GM12878 (cell line): ENCODE measurements around the gene MAGI1. TPM values are rescaled to one million over a fixed set of nuclear protein-coding genes. Genes with fewer than 3 reads are reported as not detected.

Experiments
- ATAC-seq: fragments of 200-7000 bp; cut with Tn5 transposase; 3 replicates; pipeline ENCODE4 v1.9.1; 2020; ENCODE audit warnings: mild to moderate bottlenecking, moderate library complexity
- BruUV-seq: library from RNA; stranded (reverse); fragments of 400-500 nt; replicated peaks from 2 replicates; lab custom pipeline; 2021; lab: Mats Ljungman, UMichigan
- CTCF ChIA-PET: fragments of 300-600 bp; sonication (Branson Sonifier 250); formaldehyde crosslinking; extraction: SDS; loops from one replicate; lab custom pipeline; 2021; ENCODE audit warnings: inconsistent platforms; lab: Yijun Ruan, JAX
- POLR2A ChIA-PET: fragments of 350-600 bp; formaldehyde crosslinking; extraction: SDS; loops from one replicate; lab custom pipeline; 2021; ENCODE audit warnings: inconsistent platforms; lab: Charles Lee
- RAD21 ChIA-PET: fragments of 300-600 bp; sonication (Branson Sonifier 250); formaldehyde crosslinking; loops from one replicate; lab custom pipeline; 2023; ENCODE audit warnings: antibody characterized with exemption; ENCODE audit not compliant: unreplicated experiment; lab: Charles Lee
- SMC1A ChIA-PET: fragments of 300-600 bp; sonication (Branson Sonifier 250); formaldehyde crosslinking; loops from one replicate; lab custom pipeline; 2023; ENCODE audit not compliant: unreplicated experiment, uncharacterized antibody; lab: Charles Lee
- DNase-seq: peaks from one replicate; pipeline ENCODE4 v3.0.0-alpha.2; 2011; ENCODE audit warnings: low read depth, low spot score
- FAIRE-seq: peaks from 3 replicates; lab custom pipeline; 2011; peaks lifted over from hg19 to GRCh38; lab: Jason Lieb, UNC
- H2AFZ ChIP-seq: 2 replicates; pipeline ENCODE4 v1.6.0; 2011; ENCODE audit warnings: low read depth, low read length, control low read depth; ENCODE audit not compliant: control insufficient read depth
- H3K27ac ChIP-seq: 2 replicates; pipeline ENCODE4 v1.5.1; 2011; ENCODE audit warnings: control low read depth; ENCODE audit not compliant: control insufficient read depth, insufficient read depth
- H3K27me3 ChIP-seq, 2 experiments: replicated peaks in 1 of 2; 2 replicates each; pipeline versions ENCODE4 v1.6.0 to v1.6.1; 2011; ENCODE audit warnings: low read length in 1 of 2; ENCODE audit not compliant: control insufficient read depth in 2 of 2, insufficient read depth in 2 of 2
- H3K36me3 ChIP-seq, 2 experiments: 2 replicates each; pipeline ENCODE4 v1.5.1; 2011; ENCODE audit warnings: low read length in 1 of 2; ENCODE audit not compliant: control insufficient read depth in 2 of 2, insufficient read depth in 2 of 2
- H3K4me1 ChIP-seq: 2 replicates; pipeline ENCODE4 v1.6.1; 2011; ENCODE audit warnings: mild to moderate bottlenecking, low read length, moderate library complexity, mixed read lengths; ENCODE audit not compliant: control insufficient read depth, insufficient read depth
- H3K4me2 ChIP-seq: 2 replicates; pipeline ENCODE4 v1.6.0; 2011; ENCODE audit warnings: control low read depth; ENCODE audit not compliant: control insufficient read depth, insufficient read depth
- H3K4me3 ChIP-seq: fragments of 200-600 bp; sonication (generic); 2 replicates; pipeline ENCODE4 v1.5.1; 2016
- H3K79me2 ChIP-seq: 2 replicates; pipeline ENCODE4 v1.6.0; 2011; ENCODE audit warnings: low read length; ENCODE audit not compliant: control insufficient read depth, insufficient read depth
- H3K9ac ChIP-seq: 2 replicates; pipeline ENCODE4 v1.8.0; 2011; ENCODE audit warnings: low read length, control low read depth, mixed read lengths; ENCODE audit not compliant: control insufficient read depth, insufficient read depth
- H3K9me3 ChIP-seq: replicated peaks from 3 replicates; pipeline ENCODE4 v1.5.1; 2011; ENCODE audit warnings: mild to moderate bottlenecking, low read length; ENCODE audit not compliant: control insufficient read depth, insufficient read depth
- H4K20me1 ChIP-seq: 2 replicates; pipeline ENCODE4 v1.6.0; 2011; ENCODE audit not compliant: control insufficient read depth, insufficient read depth
- BHLHE40 ChIP-seq, 2 experiments: fragments of 450-650 bp in 1 of 2; IDR thresholded peaks; 2 replicates each; pipeline ENCODE4 v1.6.1; 2011 to 2017; ENCODE audit warnings: low read depth in 2 of 2, borderline replicate concordance in 1 of 2, improper control_type of control experiment in 1 of 2, low read length in 1 of 2, mild to moderate bottlenecking in 1 of 2
- BMI1 ChIP-seq: fragments of 450-650 bp; IDR thresholded peaks from 2 replicates; pipeline ENCODE4 v1.6.1; 2016; ENCODE audit warnings: mild to moderate bottlenecking, moderate library complexity, borderline replicate concordance
- CBX3 ChIP-seq: fragments of 200-600 bp; sonication (generic); IDR thresholded peaks from 2 replicates; pipeline ENCODE4 v1.6.1; 2016; ENCODE audit warnings: low read depth, borderline replicate concordance
- DPF2 ChIP-seq: fragments of 450-650 bp; IDR thresholded peaks from 2 replicates; pipeline ENCODE4 v1.6.1; 2017; ENCODE audit warnings: mild to moderate bottlenecking
- ETV6 ChIP-seq, 2 experiments: fragments of 450-650 bp in 1 of 2; IDR thresholded peaks in 1 of 2; conservative IDR thresholded peaks in 1 of 2; 2 replicates each; pipeline ENCODE4 v1.6.1; 2014; ENCODE audit warnings: antibody characterized with exemption in 1 of 2, borderline replicate concordance in 1 of 2, low read depth in 1 of 2, mild to moderate bottlenecking in 1 of 2, moderate library complexity in 1 of 2
- FOS ChIP-seq: IDR thresholded peaks from 3 replicates; pipeline ENCODE4 v1.6.1; 2011; ENCODE audit warnings: borderline replicate concordance; ENCODE audit not compliant: insufficient read length; ENCODE audit errors: extremely low read depth
- SMAD5 ChIP-seq: IDR thresholded peaks from 2 replicates; pipeline ENCODE4 v1.6.1; 2016; ENCODE audit warnings: antibody characterized with exemption, low read depth
- STAT1 ChIP-seq: fragments of 450-650 bp; conservative IDR thresholded peaks from 2 replicates; pipeline ENCODE4 v1.6.1; 2014; ENCODE audit warnings: antibody characterized with exemption, mild to moderate bottlenecking
- ZZZ3 ChIP-seq: IDR thresholded peaks from 2 replicates; pipeline ENCODE4 v1.6.1; 2011; ENCODE audit warnings: low read depth; ENCODE audit not compliant: control insufficient read depth, insufficient read length
- WGBS: methylation state at CpG from one replicate; pipeline ENCODE4 v1.1.6; 2016; ENCODE audit warnings: low lambda C conversion rate; ENCODE audit not compliant: insufficient replicate concordance, insufficient coverage; ENCODE audit errors: missing lambda C conversion rate; 5-methylcytosine and 5-hydroxymethylcytosine counted together
- in situ Hi-C: fragments of 300-500 bp; cut with MboI; formaldehyde crosslinking; loops from 9 replicates; pipeline ENCODE4 v1.14.3; 2018; ENCODE audit warnings: mixed read lengths
- intact Hi-C: fragments of 100-400 bp; cut with micrococcal nuclease; formaldehyde crosslinking; loops from one replicate; pipeline ENCODE4 v1.14.2; 2022; ENCODE audit not compliant: unreplicated experiment
- polyA plus RNA-seq, 11 experiments: library from polyadenylated mRNA; depleted of rRNA in 4 of 11; unstranded in 6 of 11; stranded (reverse) in 5 of 11; fragments of >200 nt; fragmentation: Nextera tagmentation in 4 of 11; fragmentation: Illumina TruSeq in 1 of 11; extraction: Ambion mirVana in 4 of 11; extraction: Trizol in 1 of 11; gene quantifications; 1 replicate in 1 of 11; 2 replicates in 10 of 11; pipeline versions ENCODE4 v1.2.1 to v1.2.3, GENCODE V29; 2011 to 2016; ENCODE audit warnings: inconsistent platforms in 2 of 11, missing spikeins in 2 of 11, low read depth in 1 of 11
- total RNA-seq, 4 experiments: library from RNA; depleted of rRNA in 3 of 4; stranded (reverse); fragments of >200 nt in 3 of 4; fragmentation: Illumina TruSeq in 1 of 4; extraction: Trizol in 1 of 4; gene quantifications; 2 replicates each; pipeline versions ENCODE4 v1.2.1 to v1.2.3, GENCODE V29; 2013 to 2021
- TF ChIP-seq, protein P1 (sequence below): fragments of 450-650 bp; conservative IDR thresholded peaks from 2 replicates; pipeline ENCODE4 v1.6.1; 2017; ENCODE audit warnings: mild to moderate bottlenecking, moderate library complexity
- TF ChIP-seq, protein P2 (sequence below): fragments of 450-650 bp; IDR thresholded peaks from 2 replicates; pipeline ENCODE4 v1.6.1; 2014; ENCODE audit warnings: mild to moderate bottlenecking

Gene MAGI1
- total and polyA plus RNA-seq, 10 of the 15 experiments (the other 5 are each of a cell fraction or from before 2014, with no cell fraction given) = 0.02 to 3.3 (median 0.29) TPM; not detected in 1

- TF ChIP-seq SMAD5 = no peak
Observed at GRCh38 chr3:65819896-65820295, 218.8 kb downstream of the MAGI1 start (continued).

DNA sequence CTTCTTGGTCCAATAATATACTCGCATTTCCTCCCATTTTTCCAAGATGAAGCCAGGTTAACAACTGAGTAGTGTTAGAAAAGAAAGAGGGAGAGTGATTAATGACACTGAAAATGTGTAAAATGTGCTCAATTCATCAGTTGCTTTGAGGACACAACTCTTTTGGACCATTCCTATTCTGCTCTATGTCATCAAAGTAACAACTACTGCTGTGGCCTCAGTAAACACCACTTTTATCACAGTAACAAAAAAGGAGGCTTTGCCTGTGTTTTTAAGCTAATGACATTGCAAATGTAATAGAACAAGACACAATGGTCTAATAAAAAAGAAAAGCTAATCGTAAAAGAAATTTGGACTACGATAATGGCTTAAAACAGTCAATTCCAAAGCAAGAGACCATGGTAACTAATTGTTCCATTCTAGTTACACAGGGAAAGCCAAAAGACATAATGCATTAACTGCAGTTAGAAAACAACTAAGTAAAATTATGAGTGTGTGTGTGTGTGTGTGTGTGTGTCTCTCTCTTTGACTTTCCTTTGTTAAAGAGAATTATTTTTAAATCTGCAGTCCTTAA is 221.1 kb downstream of the MAGI1 start:
- Histone ChIP-seq H3K4me2 (no peak overlapping the region), H3K79me2 (no peaks in the 10 kb centered on the region), H3K4me3 (no peak overlapping the region), H3K4me1 (no peaks in the 10 kb centered on the region), H3K36me3 (no peaks in the 10 kb centered on the region), H3K9me3 (no peaks in the 10 kb centered on the region), H2AFZ (no peak overlapping the region), H3K9ac (no peak overlapping the region), H3K27ac (no peak overlapping the region), H4K20me1 (no peaks in the 10 kb centered on the region), H3K27me3 (no peaks in the 10 kb centered on the region)
- intact Hi-C loops (no loop called here), in situ Hi-C loops (no loop called here)
- ChIA-PET POLR2A (no interaction called here), SMC1A (no interaction called here), CTCF (no interaction called here), RAD21 (no interaction called here)
- no peak for TF ChIP-seq BMI1
- TF ChIP-seq, protein P1, sequence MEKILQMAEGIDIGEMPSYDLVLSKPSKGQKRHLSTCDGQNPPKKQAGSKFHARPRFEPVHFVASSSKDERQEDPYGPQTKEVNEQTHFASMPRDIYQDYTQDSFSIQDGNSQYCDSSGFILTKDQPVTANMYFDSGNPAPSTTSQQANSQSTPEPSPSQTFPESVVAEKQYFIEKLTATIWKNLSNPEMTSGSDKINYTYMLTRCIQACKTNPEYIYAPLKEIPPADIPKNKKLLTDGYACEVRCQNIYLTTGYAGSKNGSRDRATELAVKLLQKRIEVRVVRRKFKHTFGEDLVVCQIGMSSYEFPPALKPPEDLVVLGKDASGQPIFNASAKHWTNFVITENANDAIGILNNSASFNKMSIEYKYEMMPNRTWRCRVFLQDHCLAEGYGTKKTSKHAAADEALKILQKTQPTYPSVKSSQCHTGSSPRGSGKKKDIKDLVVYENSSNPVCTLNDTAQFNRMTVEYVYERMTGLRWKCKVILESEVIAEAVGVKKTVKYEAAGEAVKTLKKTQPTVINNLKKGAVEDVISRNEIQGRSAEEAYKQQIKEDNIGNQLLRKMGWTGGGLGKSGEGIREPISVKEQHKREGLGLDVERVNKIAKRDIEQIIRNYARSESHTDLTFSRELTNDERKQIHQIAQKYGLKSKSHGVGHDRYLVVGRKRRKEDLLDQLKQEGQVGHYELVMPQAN = no peak
- TF ChIP-seq BHLHE40 (IDR thresholded peaks at IDR 0.05; ENCODE audit: borderline replicate concordance in 1 of 2, low read depth in 2 of 2, low read length in 1 of 2) = no peak
- no peak for TF ChIP-seq CBX3
- no peak for TF ChIP-seq STAT1
- no peak for TF ChIP-seq ETV6 (conservative IDR thresholded peaks at IDR 0.05 in 1 of 2, IDR thresholded peaks at IDR 0.05 in 1 of 2; ENCODE audit: borderline replicate concordance in 1 of 2, low read depth in 1 of 2)
- TF ChIP-seq ZZZ3 = no peak
- TF ChIP-seq, protein P2, sequence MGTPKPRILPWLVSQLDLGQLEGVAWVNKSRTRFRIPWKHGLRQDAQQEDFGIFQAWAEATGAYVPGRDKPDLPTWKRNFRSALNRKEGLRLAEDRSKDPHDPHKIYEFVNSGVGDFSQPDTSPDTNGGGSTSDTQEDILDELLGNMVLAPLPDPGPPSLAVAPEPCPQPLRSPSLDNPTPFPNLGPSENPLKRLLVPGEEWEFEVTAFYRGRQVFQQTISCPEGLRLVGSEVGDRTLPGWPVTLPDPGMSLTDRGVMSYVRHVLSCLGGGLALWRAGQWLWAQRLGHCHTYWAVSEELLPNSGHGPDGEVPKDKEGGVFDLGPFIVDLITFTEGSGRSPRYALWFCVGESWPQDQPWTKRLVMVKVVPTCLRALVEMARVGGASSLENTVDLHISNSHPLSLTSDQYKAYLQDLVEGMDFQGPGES = no peak
- no peak for TF ChIP-seq FOS
- TF ChIP-seq DPF2 = no peak
- FAIRE-seq (peak; percentile 71), DNase-seq (no peak), ATAC-seq (no peak)
- 30% methylated on average over 3 of the region's 3 CpGs for WGBS
- no TSS peak for BruUV-seq
